HEK293 (cell line): ENCODE results near the gene PHKA2.

Experiments
- KLF10 ChIP-seq: fragments of 450-650 bp; IDR thresholded peaks from 2 replicates; pipeline ENCODE4 v1.5.1; 2018; ENCODE audit warnings: missing biosample characterization, mild to moderate bottlenecking, missing genetic modification characterization
- REPIN1 ChIP-seq: fragments of 450-650 bp; formaldehyde crosslinking; IDR thresholded peaks from 2 replicates; pipeline ENCODE4 v1.5.1; 2017; ENCODE audit warnings: missing biosample characterization, missing genetic modification characterization, low read depth

DNA sequence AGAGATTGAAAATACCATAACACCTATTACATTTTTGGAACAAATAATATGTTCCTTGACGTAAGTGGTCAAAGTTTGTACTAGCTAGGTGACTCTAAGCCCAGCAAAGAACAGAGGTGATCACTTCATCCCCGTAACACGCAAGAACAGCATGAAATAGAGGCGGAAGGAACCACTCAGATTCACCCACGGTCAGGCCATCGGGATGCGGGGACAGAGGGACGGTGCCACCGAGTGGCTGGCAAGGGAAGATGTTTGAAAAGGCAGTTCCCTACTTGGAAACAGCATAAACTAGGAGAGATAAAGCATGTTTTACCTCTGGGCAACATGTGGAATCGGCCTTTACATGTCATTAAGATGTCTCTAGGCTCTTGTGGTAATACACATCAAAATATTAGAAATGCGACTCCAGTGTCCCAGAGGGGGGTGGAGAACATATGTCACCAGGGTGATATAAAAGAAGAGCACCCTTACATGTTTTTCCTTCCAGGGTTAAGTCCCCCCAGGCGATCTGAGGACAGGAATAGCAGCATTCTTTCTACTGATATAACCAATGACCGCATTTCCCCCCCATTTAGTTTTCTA is 84.0 kb downstream of the PHKA2 start:
- no peak for TF ChIP-seq REPIN1 (tag by site-specific recombination)
- TF ChIP-seq KLF10 (tag by site-specific recombination) = no peak
